ENCODE results near the gene TRAPPC3.

The TRAPPC3 gene

DNA sequence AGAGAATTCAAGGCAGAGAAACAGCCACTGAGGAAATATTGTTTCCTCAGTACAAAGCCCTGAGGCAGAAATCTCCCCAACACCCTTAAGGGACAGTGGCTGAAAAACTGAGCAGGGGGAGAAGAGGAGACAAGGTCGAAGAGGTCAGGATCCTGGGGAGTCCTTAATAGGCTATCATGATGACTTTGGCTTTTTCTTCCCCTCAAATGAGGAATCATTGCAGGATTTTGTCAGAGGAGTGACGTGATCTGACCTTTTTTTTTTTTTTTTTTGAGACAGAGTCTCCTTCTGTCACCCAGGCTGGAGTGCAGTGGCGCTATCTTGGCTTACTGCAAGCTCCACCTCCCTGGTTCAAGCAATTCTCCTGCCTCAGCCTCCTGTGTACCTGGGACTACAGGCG, 16.9 kb upstream of the TRAPPC3 start:
- no peak overlapping the region for H3K27ac ChIP-seq (ENCODE audit: low read depth in 2 of 2, low read length in 2 of 2)
- H3K27me3 ChIP-seq (ENCODE audit: control insufficient read depth in 2 of 2, insufficient read depth in 2 of 2, low read length in 2 of 2) = no peaks in the 10 kb centered on the region
- no peaks in the 10 kb centered on the region for H3K9me3 ChIP-seq (ENCODE audit: control insufficient read depth in 2 of 2, low read length in 2 of 2)
- H3K36me3 ChIP-seq (ENCODE audit: control insufficient read depth in 2 of 2, insufficient read depth in 2 of 2, low read length in 2 of 2) = peaks cover 2 to 6% of the 10 kb centered on the region in 2 donors
- no peak overlapping the region for H3K4me3 ChIP-seq (ENCODE audit: low read length in 2 of 2)
- H3K4me1 ChIP-seq (ENCODE audit: control insufficient read depth in 2 of 2, insufficient read depth in 2 of 2, low read length in 2 of 2) = peaks cover 11 to 20% of the 10 kb centered on the region in 2 donors
- H3K9ac ChIP-seq (ENCODE audit: low read depth in 1 of 2, low read length in 2 of 2) = no peak overlapping the region

DNA sequence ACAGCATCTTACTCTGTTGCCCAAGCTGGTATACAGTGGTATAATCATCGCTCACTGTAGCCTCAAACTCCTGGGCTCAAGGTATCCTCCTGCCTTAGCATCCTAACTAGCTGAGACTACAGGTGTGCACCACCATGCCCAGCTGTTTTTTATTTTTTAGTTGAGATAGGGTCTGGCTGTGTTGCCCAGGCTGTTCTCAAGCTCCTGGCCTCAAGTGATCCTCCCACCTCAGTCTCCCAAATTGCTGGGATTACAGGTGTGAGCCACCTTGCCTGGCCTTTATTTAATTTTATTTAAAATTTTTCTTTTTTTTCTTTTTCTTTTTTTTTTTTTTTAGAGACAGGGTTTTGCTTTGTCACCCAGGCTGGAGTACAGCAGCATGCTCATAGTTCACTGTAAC, 15.9 kb upstream of the TRAPPC3 start:
- no peaks in the 10 kb centered on the region for H3K9me3 ChIP-seq (ENCODE audit: control insufficient read depth in 2 of 2, low read length in 2 of 2)
- no peak overlapping the region for H3K27ac ChIP-seq (ENCODE audit: low read depth in 2 of 2, low read length in 2 of 2)
- peaks cover 16 to 25% of the 10 kb centered on the region in 2 donors for H3K4me1 ChIP-seq (ENCODE audit: control insufficient read depth in 2 of 2, insufficient read depth in 2 of 2, low read length in 2 of 2)
- no peak overlapping the region for H3K4me3 ChIP-seq (ENCODE audit: low read length in 2 of 2)
- H3K9ac ChIP-seq (ENCODE audit: low read depth in 1 of 2, low read length in 2 of 2) = no peak overlapping the region
- H3K36me3 ChIP-seq (ENCODE audit: control insufficient read depth in 2 of 2, insufficient read depth in 2 of 2, low read length in 2 of 2) = peaks cover 0 to 4% of the 10 kb centered on the region in 2 donors
- no peaks in the 10 kb centered on the region for H3K27me3 ChIP-seq (ENCODE audit: control insufficient read depth in 2 of 2, insufficient read depth in 2 of 2, low read length in 2 of 2)

DNA sequence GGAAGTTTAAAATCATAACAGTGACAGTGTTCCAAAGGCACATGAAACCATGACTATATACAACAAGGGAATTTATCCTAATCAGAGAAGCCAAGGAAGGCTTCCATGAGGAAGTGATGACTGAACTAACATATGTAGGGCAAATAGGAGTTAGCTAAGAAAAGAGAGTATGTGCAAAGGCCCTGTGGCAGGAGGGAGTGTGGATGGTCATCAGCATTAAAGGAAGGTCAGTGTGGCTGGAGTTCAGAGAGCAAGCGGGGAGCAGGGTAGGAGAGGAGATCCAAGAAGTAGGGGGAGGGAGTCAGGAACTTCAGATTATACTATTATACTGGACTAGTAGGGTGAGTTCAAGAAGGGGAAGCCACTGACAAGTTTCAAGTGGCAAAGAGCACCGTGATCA, 15.1 kb upstream of the TRAPPC3 start:
- Histone ChIP-seq H3K27me3 (ENCODE audit: control insufficient read depth in 2 of 2, insufficient read depth in 2 of 2, low read length in 2 of 2) (no peaks in the 10 kb centered on the region), H3K27ac (ENCODE audit: low read depth in 2 of 2, low read length in 2 of 2) (no peak overlapping the region), H3K9ac (ENCODE audit: low read depth in 1 of 2, low read length in 2 of 2) (no peak overlapping the region), H3K9me3 (ENCODE audit: control insufficient read depth in 2 of 2, low read length in 2 of 2) (no peaks in the 10 kb centered on the region), H3K4me3 (ENCODE audit: low read length in 2 of 2) (no peak overlapping the region), H3K4me1 (ENCODE audit: control insufficient read depth in 2 of 2, insufficient read depth in 2 of 2, low read length in 2 of 2) (peaks cover 23 to 33% of the 10 kb centered on the region in 2 donors), H3K36me3 (ENCODE audit: control insufficient read depth in 2 of 2, insufficient read depth in 2 of 2, low read length in 2 of 2) (peaks cover 0 to under 1% of the 10 kb centered on the region in 2 donors)

DNA sequence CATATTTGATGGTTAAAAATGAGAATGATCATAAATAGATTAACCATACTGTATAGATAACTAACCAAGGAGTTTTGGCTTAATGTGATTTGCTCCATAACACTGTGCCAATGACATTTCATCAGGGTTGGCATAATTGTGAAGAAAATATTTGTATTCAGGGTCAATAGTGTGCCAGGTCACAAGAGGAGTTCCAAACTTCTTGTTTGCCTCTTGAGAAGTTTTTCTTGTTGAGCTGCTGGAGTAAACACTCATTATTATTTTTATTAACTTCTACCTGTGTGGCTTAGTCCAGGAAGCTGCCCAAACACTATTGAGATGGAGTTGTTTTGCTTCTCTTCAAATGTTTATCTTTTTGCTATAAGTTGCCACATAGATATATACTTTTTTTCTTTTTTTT, 14.1 kb upstream of the TRAPPC3 start:
- Histone ChIP-seq H3K36me3 (ENCODE audit: control insufficient read depth in 2 of 2, insufficient read depth in 2 of 2, low read length in 2 of 2) (no peaks in the 10 kb centered on the region), H3K9me3 (ENCODE audit: control insufficient read depth in 2 of 2, low read length in 2 of 2) (no peaks in the 10 kb centered on the region), H3K9ac (ENCODE audit: low read depth in 1 of 2, low read length in 2 of 2) (no peak overlapping the region), H3K4me1 (ENCODE audit: control insufficient read depth in 2 of 2, insufficient read depth in 2 of 2, low read length in 2 of 2) (peaks cover 28 to 40% of the 10 kb centered on the region in 2 donors), H3K27ac (ENCODE audit: low read depth in 2 of 2, low read length in 2 of 2) (no peak overlapping the region), H3K27me3 (ENCODE audit: control insufficient read depth in 2 of 2, insufficient read depth in 2 of 2, low read length in 2 of 2) (no peaks in the 10 kb centered on the region), H3K4me3 (ENCODE audit: low read length in 2 of 2) (no peak overlapping the region)

DNA sequence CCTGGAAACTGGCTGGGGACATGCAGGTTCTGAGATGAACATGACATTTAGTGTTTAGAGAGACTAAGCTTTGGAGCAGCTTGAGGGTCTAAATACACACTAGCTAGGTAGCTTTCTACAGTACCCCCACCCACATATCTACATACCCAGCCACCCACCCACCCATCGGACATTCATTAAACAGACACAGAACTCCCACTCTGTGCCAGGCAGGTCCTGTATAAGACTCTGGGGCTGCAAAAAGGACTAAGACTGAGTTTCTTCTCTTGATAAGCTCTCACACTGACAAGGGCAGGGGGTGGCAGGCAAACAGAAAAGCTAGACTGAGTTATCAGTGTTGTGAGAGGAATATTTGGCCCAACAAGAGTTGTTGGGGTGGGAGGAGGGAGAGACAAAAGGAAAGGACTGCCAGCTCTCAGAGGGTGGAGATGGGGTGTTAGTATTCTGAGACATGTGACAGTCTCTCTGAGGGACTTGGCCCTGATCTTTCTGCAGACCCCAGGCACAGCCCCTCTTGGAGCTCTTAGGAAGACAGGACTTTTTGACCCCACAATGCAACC, 13.5 kb upstream of the TRAPPC3 start:
- H3K4me1 ChIP-seq (ENCODE audit: control insufficient read depth in 2 of 2, insufficient read depth in 2 of 2, low read length in 2 of 2) = peaks cover 34 to 46% of the 10 kb centered on the region in 2 donors
- no peaks in the 10 kb centered on the region for H3K27me3 ChIP-seq (ENCODE audit: control insufficient read depth in 2 of 2, insufficient read depth in 2 of 2, low read length in 2 of 2)
- H3K27ac ChIP-seq (ENCODE audit: low read depth in 2 of 2, low read length in 2 of 2) = peak overlapping the region; percentile 70 to 83
- no peaks in the 10 kb centered on the region for H3K9me3 ChIP-seq (ENCODE audit: control insufficient read depth in 2 of 2, low read length in 2 of 2)
- no peak overlapping the region for H3K9ac ChIP-seq (ENCODE audit: low read depth in 1 of 2, low read length in 2 of 2)
- H3K36me3 ChIP-seq (ENCODE audit: control insufficient read depth in 2 of 2, insufficient read depth in 2 of 2, low read length in 2 of 2) = no peaks in the 10 kb centered on the region
- no peak overlapping the region for H3K4me3 ChIP-seq (ENCODE audit: low read length in 2 of 2)

DNA sequence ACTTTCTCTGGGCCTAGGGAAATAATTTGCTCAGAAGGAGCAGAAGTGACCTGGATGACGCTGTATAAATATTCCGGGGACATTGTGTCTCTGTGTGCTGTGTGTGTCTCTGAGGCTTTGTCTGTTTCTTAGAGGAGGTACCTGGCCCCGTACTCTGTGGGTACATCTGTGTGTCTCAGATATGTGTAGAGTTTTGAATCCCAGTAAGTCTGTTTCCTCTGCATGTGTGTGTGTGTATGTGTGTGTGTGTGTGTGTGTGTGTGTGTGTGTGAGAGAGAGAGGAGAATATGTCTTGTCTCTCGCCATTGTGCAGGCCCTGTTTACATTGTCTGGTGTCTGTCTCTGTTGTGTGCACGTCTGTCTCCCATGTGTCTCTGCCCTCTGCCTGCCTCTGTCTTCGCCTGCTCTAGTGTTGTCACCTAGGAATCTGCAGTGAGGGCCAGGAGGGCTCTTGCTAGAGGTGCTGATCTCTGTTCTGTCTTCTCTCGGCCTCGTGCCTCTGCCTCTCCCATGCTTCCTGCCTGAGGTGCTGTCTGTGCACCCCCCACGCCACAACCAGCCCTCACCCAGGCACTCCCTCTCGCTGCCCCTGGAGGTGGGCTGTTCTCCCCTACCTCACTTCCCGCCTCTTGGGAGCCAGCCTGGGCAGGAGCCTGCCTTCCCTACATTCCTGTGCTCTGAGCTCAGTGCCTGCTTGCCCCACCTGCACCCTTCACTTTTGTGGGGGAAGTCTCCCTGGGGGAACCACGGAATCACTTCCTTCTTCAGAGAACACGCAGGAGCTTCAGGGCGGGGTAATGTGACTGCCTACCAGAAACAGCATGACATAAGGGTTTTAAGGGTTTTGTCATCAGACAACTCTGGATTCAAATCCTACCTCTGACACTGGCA, 12.6 kb upstream of the TRAPPC3 start:
- H3K27me3 ChIP-seq (ENCODE audit: control insufficient read depth in 2 of 2, insufficient read depth in 2 of 2, low read length in 2 of 2) = no peaks in the 10 kb centered on the region
- H3K4me1 ChIP-seq (ENCODE audit: control insufficient read depth in 2 of 2, insufficient read depth in 2 of 2, low read length in 2 of 2) = peaks cover 40 to 51% of the 10 kb centered on the region in 2 donors
- H3K9ac ChIP-seq (ENCODE audit: low read depth in 1 of 2, low read length in 2 of 2) = peak overlapping the region in 1 of 2 donors; percentile 43
- peak overlapping the region; percentile 70 to 83 for H3K27ac ChIP-seq (ENCODE audit: low read depth in 2 of 2, low read length in 2 of 2)
- H3K4me3 ChIP-seq (ENCODE audit: low read length in 2 of 2) = peak overlapping the region in 1 of 2 donors; percentile 51
- no peaks in the 10 kb centered on the region for H3K9me3 ChIP-seq (ENCODE audit: control insufficient read depth in 2 of 2, low read length in 2 of 2)
- no peaks in the 10 kb centered on the region for H3K36me3 ChIP-seq (ENCODE audit: control insufficient read depth in 2 of 2, insufficient read depth in 2 of 2, low read length in 2 of 2)

DNA sequence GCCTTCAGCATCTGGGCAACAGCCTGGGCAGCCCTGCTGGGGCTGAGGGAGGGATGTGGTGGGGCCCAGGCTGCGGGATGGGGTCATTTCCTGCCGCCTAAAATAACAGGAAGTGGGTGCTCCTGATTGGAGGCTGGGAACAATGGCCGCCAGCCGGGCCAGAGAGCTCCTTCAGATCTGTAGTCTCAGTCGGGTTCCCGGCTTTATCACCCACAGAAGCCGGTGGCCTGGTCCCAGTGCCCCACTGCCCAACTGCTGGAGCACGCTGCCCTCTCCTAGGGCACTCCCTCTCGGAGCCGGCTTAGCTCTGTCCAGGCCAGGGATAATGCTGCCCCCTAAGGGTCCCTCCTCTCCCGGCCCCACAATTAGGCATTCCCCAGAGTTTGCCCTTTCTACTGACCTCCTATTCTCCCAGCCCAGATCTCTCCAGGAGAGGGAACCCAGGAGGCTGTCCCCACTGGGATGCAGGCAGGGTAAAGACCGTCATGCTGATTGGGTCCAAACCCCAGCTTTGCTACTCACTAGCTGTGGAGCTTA, 11.7 kb upstream of the TRAPPC3 start:
- Histone ChIP-seq H3K27ac (ENCODE audit: low read depth in 2 of 2, low read length in 2 of 2) (peak overlapping the region; percentile 70 to 83), H3K27me3 (ENCODE audit: control insufficient read depth in 2 of 2, insufficient read depth in 2 of 2, low read length in 2 of 2) (no peaks in the 10 kb centered on the region), H3K9me3 (ENCODE audit: control insufficient read depth in 2 of 2, low read length in 2 of 2) (no peaks in the 10 kb centered on the region), H3K4me3 (ENCODE audit: low read length in 2 of 2) (peak overlapping the region; percentile 51 to 55), H3K9ac (ENCODE audit: low read depth in 1 of 2, low read length in 2 of 2) (peak overlapping the region; percentile 43 to 44), H3K4me1 (ENCODE audit: control insufficient read depth in 2 of 2, insufficient read depth in 2 of 2, low read length in 2 of 2) (peaks cover 40 to 51% of the 10 kb centered on the region in 2 donors), H3K36me3 (ENCODE audit: control insufficient read depth in 2 of 2, insufficient read depth in 2 of 2, low read length in 2 of 2) (no peaks in the 10 kb centered on the region)

DNA sequence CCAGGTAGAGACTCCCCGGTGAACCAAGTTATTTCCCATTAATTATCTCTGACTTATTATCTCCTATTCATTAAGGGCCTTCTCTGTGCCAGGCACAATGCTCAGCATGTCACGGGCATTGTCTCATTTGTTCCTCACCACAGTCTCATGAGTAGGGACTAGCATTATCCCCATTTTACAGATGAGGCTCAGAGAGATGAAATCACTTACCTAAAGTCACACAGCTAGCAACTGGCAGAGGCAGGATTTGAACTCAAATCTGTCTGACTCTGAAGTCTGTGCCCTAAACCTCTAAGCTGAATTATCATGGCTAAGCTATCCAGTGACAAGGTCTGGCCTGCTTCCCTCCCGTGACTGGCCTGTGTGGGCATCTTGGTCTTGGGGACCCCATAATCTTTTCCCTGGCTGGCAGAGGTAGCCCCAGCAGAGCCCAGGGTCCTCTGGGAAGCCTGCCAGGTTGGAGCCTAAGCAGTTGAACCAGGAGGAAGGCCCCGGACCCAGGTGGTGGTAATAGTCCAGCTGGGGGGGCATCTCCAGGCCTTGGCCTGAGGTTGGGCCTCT, 11.2 kb upstream of the TRAPPC3 start:
- H3K27me3 ChIP-seq (ENCODE audit: control insufficient read depth in 2 of 2, insufficient read depth in 2 of 2, low read length in 2 of 2) = no peaks in the 10 kb centered on the region
- no peaks in the 10 kb centered on the region for H3K36me3 ChIP-seq (ENCODE audit: control insufficient read depth in 2 of 2, insufficient read depth in 2 of 2, low read length in 2 of 2)
- peak overlapping the region; percentile 70 to 83 for H3K27ac ChIP-seq (ENCODE audit: low read depth in 2 of 2, low read length in 2 of 2)
- no peaks in the 10 kb centered on the region for H3K9me3 ChIP-seq (ENCODE audit: control insufficient read depth in 2 of 2, low read length in 2 of 2)
- H3K4me3 ChIP-seq (ENCODE audit: low read length in 2 of 2) = peak overlapping the region; percentile 51 to 55
- peak overlapping the region; percentile 43 to 44 for H3K9ac ChIP-seq (ENCODE audit: low read depth in 1 of 2, low read length in 2 of 2)
- H3K4me1 ChIP-seq (ENCODE audit: control insufficient read depth in 2 of 2, insufficient read depth in 2 of 2, low read length in 2 of 2) = peaks cover 40 to 51% of the 10 kb centered on the region in 2 donors

DNA sequence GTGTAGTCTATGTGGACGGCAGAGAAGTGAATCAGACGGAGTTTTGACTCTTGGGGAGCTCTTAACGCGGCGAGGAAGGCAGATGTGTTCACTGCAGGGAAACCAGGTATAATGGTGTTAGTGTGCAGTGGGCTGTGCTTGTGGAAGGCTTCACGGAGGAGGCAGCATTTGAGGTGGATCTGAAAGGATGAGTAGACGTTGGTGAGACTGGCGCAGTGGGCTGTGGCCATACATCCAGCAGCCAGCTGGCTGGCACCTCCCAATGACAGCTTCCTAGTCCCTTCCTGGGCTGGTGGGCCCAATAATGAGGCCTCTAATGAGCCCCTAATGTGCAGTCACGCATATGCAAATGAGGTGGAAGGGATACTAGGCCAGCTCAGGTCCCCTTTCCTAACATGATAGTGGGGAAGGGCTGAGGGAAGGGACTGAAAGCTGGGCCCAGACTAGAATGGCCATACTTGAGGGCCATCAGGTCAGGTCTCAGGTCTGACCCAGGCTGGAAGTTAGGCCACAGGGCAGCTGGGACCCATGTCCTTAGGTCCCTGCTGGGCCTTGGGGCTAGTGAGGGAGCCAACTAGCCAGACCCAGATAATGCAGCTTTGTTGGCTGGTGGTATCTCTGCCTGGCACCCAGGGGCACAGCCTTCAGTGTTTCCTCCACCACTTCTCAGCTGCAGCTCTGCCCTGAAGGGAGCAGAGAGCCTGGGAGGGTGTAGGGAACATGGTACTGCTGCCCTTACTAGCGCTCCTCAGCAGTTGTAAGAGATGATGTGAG, 10.5 kb upstream of the TRAPPC3 start:
- H3K4me1 ChIP-seq (ENCODE audit: control insufficient read depth in 2 of 2, insufficient read depth in 2 of 2, low read length in 2 of 2) = peaks cover 46 to 58% of the 10 kb centered on the region in 2 donors
- peak overlapping the region in 1 of 2 donors; percentile 51 for H3K4me3 ChIP-seq (ENCODE audit: low read length in 2 of 2)
- no peaks in the 10 kb centered on the region for H3K36me3 ChIP-seq (ENCODE audit: control insufficient read depth in 2 of 2, insufficient read depth in 2 of 2, low read length in 2 of 2)
- H3K27me3 ChIP-seq (ENCODE audit: control insufficient read depth in 2 of 2, insufficient read depth in 2 of 2, low read length in 2 of 2) = no peaks in the 10 kb centered on the region
- peak overlapping the region in 1 of 2 donors; percentile 83 for H3K27ac ChIP-seq (ENCODE audit: low read depth in 2 of 2, low read length in 2 of 2)
- no peaks in the 10 kb centered on the region for H3K9me3 ChIP-seq (ENCODE audit: control insufficient read depth in 2 of 2, low read length in 2 of 2)
- H3K9ac ChIP-seq (ENCODE audit: low read depth in 1 of 2, low read length in 2 of 2) = peak overlapping the region in 1 of 2 donors; percentile 38

All from mucosa of rectum (tissue), 2 donors.